HepG2 (cell line): ENCODE measurements around the gene TFB1M. TPM values are rescaled to one million over a fixed set of nuclear protein-coding genes. Genes with fewer than 3 reads are reported as not detected.

Experiments
- CBX1 ChIP-seq: IDR thresholded peaks from one replicate; pipeline ENCODE4 v1.6.1; 2016; ENCODE audit warnings: antibody characterized with exemption, low read depth
- FOSL2 ChIP-seq: sonication (generic); formaldehyde crosslinking; IDR thresholded peaks from 2 replicates; pipeline ENCODE4 v1.4.0; 2020; ENCODE audit warnings: missing genetic modification reagents
- PITX1 ChIP-seq: sonication (generic); formaldehyde crosslinking; IDR thresholded peaks from 2 replicates; pipeline ENCODE4 v1.5.1; 2020; ENCODE audit warnings: mild to moderate bottlenecking, missing genetic modification reagents
- POGZ ChIP-seq: sonication (generic); formaldehyde crosslinking; IDR thresholded peaks from 2 replicates; pipeline ENCODE4 v1.4.0; 2020; ENCODE audit warnings: mild to moderate bottlenecking, missing genetic modification reagents
- SOX5 ChIP-seq: IDR thresholded peaks from 2 replicates; pipeline ENCODE4 v1.6.1; 2016; ENCODE audit warnings: borderline replicate concordance
- SP2 ChIP-seq: sonication (generic); formaldehyde crosslinking; IDR thresholded peaks from 2 replicates; pipeline ENCODE4 v1.5.1; 2020; ENCODE audit warnings: mild to moderate bottlenecking, missing genetic modification reagents
- ZNF160 ChIP-seq: sonication (generic); formaldehyde crosslinking; IDR thresholded peaks from 2 replicates; pipeline ENCODE4 v1.8.0; 2022; ENCODE audit warnings: mild to moderate bottlenecking, inconsistent platforms, missing genetic modification reagents
- ZNF383 ChIP-seq: sonication (generic); formaldehyde crosslinking; IDR thresholded peaks from 2 replicates; pipeline ENCODE4 v1.4.0; 2020; ENCODE audit warnings: missing genetic modification reagents, mild to moderate bottlenecking, borderline replicate concordance
- ZSCAN12 ChIP-seq: sonication (generic); formaldehyde crosslinking; IDR thresholded peaks from 2 replicates; pipeline ENCODE4 v1.9.0; 2021; ENCODE audit warnings: mild to moderate bottlenecking, missing genetic modification reagents
- polyA plus RNA-seq, 8 experiments: library from polyadenylated mRNA; depleted of rRNA in 3 of 8; stranded (reverse) in 7 of 8; unstranded in 1 of 8; fragments of >200 nt; fragmentation: Illumina TruSeq in 4 of 8; extraction: Trizol in 4 of 8; gene quantifications; 2 replicates each; pipeline versions ENCODE4 v1.2.1 to v1.2.3, GENCODE V29; 2011 to 2016; ENCODE audit warnings: low read depth in 4 of 8, missing spikeins in 1 of 8, mixed read lengths in 1 of 8; ENCODE audit not compliant: insufficient read depth in 1 of 8
- total RNA-seq, 5 experiments: library from RNA; depleted of rRNA; stranded (reverse); fragments of >200 nt; fragmentation: Illumina TruSeq; extraction: Trizol; gene quantifications; 2 replicates each; pipeline ENCODE4 v1.2.3, GENCODE V29; 2016; ENCODE audit warnings: low read depth in 1 of 5
- TF ChIP-seq, protein P1 (sequence below): IDR thresholded peaks from 2 replicates; pipeline ENCODE4 v1.6.1; 2016
- TF ChIP-seq, protein P2 (sequence below): IDR thresholded peaks from 2 replicates; pipeline ENCODE4 v1.6.1; 2016; ENCODE audit warnings: missing genetic modification reagents, missing compliant biosample characterization
- TF ChIP-seq, protein P3 (sequence below): sonication (generic); formaldehyde crosslinking; IDR thresholded peaks from 2 replicates; pipeline ENCODE4 v1.4.0; 2020; ENCODE audit warnings: missing genetic modification reagents
- TF ChIP-seq, protein P4 (sequence below): sonication (generic); formaldehyde crosslinking; IDR thresholded peaks from 2 replicates; pipeline ENCODE4 v1.4.0; 2020; ENCODE audit warnings: missing genetic modification reagents
- TF ChIP-seq, protein P5 (sequence below): sonication (generic); formaldehyde crosslinking; IDR thresholded peaks from 2 replicates; pipeline ENCODE4 v1.8.1; 2023; ENCODE audit warnings: mild to moderate bottlenecking, missing genetic modification reagents
- TF ChIP-seq, protein P6 (sequence below): IDR thresholded peaks from 2 replicates; pipeline ENCODE4 v1.6.1; 2016; ENCODE audit warnings: low read depth, borderline replicate concordance

The TFB1M gene
- total and polyA plus RNA-seq, 2 of the 13 experiments (the other 11 are each of a cell fraction or from before 2014, with no cell fraction given): 91.4 to 122 TPM

DNA sequence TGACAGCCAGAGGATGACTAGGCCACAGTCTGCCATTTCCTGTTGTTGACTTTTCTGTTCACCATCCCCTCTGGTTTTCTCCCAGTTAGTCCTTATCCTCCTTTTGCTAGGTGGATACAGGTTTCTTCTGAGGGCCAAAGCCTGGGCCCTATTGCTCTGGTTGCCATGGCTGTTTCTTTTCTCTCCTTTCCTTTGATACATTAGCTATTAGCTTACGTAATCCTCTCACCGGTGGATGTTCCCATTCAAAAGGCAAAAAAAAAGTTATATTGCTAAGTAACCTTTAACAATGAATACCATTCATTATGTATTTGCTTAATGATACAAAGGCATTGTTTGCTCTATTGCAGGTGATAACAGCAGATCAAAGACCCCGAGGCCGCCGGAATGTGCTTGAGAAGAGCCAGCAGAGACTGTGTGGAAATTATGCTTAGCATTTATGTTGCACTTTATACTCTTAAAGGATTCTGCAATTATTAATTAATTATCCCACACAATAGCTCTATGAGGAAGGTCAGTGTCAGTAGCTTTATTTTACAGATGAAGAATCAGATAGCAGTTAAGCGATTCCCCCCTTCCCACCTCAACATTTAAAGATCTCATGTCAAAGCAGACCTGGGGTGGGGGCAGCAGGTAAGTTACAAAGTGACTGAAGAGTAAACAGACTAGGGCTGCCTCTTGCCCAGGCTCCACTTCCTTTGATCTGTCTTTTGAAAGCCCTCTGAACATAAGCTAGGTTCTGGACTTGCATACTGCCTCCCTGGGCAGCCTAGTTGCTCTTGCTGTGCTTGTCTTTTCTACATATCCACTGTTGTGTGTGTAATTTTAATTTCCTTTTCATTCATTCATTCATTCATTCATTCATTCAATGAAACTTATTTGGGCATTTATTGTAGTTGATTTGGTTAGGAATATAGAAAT lies 14.5 kb upstream of the TFB1M start (continued):
- TF ChIP-seq SP2 (CRISPR knock-in tag): no peak
- TF ChIP-seq ZNF160: no peak
- TF ChIP-seq, protein P1, sequence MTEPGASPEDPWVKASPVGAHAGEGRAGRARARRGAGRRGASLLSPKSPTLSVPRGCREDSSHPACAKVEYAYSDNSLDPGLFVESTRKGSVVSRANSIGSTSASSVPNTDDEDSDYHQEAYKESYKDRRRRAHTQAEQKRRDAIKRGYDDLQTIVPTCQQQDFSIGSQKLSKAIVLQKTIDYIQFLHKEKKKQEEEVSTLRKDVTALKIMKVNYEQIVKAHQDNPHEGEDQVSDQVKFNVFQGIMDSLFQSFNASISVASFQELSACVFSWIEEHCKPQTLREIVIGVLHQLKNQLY: peak; percentile 71
- TF ChIP-seq, protein P2, sequence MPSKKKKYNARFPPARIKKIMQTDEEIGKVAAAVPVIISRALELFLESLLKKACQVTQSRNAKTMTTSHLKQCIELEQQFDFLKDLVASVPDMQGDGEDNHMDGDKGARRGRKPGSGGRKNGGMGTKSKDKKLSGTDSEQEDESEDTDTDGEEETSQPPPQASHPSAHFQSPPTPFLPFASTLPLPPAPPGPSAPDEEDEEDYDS (CRISPR knock-in tag): peak; percentile 95
- no peak for TF ChIP-seq CBX1
- TF ChIP-seq ZSCAN12: no peak
- TF ChIP-seq FOSL2: peak; percentile 74
- peak; percentile 80 for TF ChIP-seq POGZ (CRISPR knock-in tag)
- TF ChIP-seq, protein P3, sequence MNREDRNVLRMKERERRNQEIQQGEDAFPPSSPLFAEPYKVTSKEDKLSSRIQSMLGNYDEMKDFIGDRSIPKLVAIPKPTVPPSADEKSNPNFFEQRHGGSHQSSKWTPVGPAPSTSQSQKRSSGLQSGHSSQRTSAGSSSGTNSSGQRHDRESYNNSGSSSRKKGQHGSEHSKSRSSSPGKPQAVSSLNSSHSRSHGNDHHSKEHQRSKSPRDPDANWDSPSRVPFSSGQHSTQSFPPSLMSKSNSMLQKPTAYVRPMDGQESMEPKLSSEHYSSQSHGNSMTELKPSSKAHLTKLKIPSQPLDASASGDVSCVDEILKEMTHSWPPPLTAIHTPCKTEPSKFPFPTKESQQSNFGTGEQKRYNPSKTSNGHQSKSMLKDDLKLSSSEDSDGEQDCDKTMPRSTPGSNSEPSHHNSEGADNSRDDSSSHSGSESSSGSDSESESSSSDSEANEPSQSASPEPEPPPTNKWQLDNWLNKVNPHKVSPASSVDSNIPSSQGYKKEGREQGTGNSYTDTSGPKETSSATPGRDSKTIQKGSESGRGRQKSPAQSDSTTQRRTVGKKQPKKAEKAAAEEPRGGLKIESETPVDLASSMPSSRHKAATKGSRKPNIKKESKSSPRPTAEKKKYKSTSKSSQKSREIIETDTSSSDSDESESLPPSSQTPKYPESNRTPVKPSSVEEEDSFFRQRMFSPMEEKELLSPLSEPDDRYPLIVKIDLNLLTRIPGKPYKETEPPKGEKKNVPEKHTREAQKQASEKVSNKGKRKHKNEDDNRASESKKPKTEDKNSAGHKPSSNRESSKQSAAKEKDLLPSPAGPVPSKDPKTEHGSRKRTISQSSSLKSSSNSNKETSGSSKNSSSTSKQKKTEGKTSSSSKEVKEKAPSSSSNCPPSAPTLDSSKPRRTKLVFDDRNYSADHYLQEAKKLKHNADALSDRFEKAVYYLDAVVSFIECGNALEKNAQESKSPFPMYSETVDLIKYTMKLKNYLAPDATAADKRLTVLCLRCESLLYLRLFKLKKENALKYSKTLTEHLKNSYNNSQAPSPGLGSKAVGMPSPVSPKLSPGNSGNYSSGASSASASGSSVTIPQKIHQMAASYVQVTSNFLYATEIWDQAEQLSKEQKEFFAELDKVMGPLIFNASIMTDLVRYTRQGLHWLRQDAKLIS: peak; percentile 91
- TF ChIP-seq ZNF383 (CRISPR knock-in tag): no peak
- TF ChIP-seq, protein P4, sequence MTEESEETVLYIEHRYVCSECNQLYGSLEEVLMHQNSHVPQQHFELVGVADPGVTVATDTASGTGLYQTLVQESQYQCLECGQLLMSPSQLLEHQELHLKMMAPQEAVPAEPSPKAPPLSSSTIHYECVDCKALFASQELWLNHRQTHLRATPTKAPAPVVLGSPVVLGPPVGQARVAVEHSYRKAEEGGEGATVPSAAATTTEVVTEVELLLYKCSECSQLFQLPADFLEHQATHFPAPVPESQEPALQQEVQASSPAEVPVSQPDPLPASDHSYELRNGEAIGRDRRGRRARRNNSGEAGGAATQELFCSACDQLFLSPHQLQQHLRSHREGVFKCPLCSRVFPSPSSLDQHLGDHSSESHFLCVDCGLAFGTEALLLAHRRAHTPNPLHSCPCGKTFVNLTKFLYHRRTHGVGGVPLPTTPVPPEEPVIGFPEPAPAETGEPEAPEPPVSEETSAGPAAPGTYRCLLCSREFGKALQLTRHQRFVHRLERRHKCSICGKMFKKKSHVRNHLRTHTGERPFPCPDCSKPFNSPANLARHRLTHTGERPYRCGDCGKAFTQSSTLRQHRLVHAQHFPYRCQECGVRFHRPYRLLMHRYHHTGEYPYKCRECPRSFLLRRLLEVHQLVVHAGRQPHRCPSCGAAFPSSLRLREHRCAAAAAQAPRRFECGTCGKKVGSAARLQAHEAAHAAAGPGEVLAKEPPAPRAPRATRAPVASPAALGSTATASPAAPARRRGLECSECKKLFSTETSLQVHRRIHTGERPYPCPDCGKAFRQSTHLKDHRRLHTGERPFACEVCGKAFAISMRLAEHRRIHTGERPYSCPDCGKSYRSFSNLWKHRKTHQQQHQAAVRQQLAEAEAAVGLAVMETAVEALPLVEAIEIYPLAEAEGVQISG (CRISPR knock-in tag): peak; percentile 55
- TF ChIP-seq PITX1 (CRISPR knock-in tag): peak; percentile 60; the same call in 1 of the 2 replicates
- TF ChIP-seq SOX5: peak; percentile 99
- TF ChIP-seq, protein P5, sequence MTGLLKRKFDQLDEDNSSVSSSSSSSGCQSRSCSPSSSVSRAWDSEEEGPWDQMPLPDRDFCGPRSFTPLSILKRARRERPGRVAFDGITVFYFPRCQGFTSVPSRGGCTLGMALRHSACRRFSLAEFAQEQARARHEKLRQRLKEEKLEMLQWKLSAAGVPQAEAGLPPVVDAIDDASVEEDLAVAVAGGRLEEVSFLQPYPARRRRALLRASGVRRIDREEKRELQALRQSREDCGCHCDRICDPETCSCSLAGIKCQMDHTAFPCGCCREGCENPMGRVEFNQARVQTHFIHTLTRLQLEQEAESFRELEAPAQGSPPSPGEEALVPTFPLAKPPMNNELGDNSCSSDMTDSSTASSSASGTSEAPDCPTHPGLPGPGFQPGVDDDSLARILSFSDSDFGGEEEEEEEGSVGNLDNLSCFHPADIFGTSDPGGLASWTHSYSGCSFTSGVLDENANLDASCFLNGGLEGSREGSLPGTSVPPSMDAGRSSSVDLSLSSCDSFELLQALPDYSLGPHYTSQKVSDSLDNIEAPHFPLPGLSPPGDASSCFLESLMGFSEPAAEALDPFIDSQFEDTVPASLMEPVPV (CRISPR knock-in tag): no peak
- TF ChIP-seq, protein P6, sequence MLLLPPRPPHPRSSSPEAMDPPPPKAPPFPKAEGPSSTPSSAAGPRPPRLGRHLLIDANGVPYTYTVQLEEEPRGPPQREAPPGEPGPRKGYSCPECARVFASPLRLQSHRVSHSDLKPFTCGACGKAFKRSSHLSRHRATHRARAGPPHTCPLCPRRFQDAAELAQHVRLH: no peak; the same call in 1 of the 2 replicates
